Measurements from ENCODE around the gene METTL8. TPM values are rescaled to one million over a fixed set of nuclear protein-coding genes. Genes with fewer than 3 reads are reported as not detected.
A peak's percentile ranks its signal among the peaks of the same experiment; 100 is the strongest.
"Not testable (repeated sequence)": the region's sequence is repeated elsewhere in the genome, so short reads cannot be mapped to it uniquely, and the experiment has no call there.

Gene METTL8
- total RNA-seq, 1 donor from 2014 or later, result 23.8 TPM

DNA sequence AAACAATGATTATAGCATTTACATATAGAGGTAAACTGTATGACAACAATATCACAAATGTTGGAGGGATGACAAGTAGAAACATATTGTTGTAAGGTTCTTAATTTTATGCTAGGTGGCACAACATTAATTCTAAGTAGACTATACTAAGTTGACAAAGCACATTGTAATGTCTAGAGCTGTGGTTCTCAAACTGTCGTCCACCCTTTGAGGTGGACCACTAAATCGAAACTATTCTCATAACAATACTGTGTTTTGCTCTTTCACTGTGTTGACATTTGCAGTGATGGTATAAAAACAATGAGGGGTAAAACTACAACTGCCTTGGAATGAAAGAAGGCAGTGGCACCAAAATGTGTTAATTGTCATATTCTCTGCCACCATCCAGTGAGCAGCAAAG lies 66.1 kb downstream of the METTL8 start:
- no peak for DNase-seq (ENCODE audit: low spot score)
- intact Hi-C loops (cut with DNase I), result no loop called here

DNA sequence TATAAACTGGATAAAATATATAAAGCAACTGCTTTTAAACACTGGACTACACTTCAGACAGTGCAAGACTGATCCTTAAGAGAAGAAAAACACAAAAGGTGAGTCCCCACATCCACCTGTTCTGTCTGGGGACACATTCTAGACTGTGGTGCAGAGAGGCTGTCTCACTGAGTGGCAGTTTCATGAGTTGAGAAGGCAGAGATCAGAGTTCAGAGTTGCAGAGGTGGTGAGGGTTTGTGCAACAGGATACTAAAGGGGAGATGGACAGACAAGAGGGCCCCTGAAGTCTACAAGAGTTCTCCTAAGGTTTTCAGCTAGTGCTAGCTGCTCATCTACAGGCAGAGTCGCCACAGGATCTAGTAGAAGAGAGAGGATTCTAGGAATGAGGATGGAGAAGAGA lies 68.0 kb downstream of the METTL8 start:
- no peak for ATAC-seq
- intact Hi-C loops (cut with DNase I), result no loop called here
- DNase-seq (ENCODE audit: low spot score), result no peak

More for the DNA sequence above, 66.1 kb downstream of the METTL8 start:
- ATAC-seq, result no peak

DNA sequence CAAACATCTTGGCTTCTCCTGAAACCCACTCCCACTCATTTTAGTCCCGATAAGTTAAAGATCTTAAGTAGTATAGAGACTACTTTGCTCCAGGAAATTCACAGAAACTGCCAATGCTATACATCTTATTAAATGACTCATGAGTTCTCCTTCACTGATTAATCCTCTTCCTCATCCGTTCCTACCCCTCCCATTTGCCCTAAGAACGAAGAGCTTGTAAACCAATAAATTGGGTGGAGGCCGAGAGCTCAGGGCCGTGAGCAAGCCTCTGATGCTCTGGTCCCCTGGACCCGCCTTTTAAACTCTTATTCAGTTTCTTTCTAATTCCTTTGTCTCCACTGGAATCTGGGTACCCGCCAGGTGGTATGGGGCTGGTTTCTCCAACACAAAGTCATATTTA lies 68.6 kb downstream of the METTL8 start:
- ATAC-seq, result no peak
- intact Hi-C loops (cut with DNase I), result no loop called here
- DNase-seq (ENCODE audit: low spot score), result no peak

DNA sequence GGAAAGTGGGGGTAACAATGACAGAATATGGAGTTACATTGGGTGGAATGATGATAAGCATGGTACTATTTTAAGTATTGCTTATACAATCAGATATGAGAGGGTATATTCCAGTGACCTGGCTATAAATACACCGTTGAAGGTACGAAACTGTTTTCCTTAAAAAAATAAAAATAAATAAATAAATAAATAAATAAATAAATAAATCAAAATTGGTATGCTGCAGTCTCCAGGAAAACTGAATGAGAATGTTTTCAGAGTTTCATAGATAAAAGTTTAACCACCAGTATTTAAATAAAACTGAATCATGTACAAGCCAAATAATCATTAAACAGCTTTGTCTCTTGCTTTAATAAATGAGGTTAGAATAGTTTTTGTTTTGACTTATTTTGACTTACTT lies 71.4 kb downstream of the METTL8 start:
- intact Hi-C loops (cut with DNase I), result no loop called here
- DNase-seq (ENCODE audit: low spot score), result no peak
- ATAC-seq, result no peak

DNA sequence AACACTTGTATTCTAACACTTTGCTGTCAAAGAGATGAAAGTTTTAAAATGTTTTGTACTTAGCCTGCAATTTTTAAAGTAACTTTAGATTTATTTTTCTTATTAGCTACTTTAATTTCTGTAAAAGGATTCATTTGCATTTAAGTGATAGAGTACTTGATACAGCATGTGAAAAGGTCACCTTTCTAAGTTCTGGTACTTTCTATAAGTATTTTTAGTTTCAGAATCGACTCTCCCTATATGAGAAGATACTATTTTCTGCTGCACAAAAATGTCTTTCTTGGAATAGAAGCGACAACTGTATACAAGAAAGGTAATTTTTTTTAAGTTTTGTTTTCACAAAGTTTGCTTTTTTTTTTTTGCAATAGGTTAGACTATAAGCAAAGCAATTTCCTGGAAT lies 72.9 kb downstream of the METTL8 start:
- intact Hi-C loops (cut with DNase I), result no loop called here
- ATAC-seq, result no peak
- no peak for DNase-seq (ENCODE audit: low spot score)

DNA sequence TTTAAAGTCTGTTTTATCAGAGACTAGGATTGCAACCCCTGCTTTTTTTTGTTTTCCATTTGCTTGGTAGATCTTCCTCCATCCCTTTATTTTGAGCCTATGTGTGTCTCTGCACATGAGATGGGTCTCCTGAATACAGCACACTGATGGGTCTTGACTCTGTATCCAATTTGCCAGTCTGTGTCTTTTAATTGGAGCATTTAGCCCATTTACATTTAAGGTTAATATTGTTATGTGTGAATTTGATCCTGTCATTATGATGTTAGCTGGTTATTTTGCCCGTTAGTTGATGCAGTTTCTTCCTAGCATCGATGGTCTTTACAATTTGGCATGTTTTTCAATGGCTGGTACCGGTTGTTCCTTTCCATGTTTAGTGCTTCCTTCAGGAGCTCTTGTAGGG lies 80.0 kb downstream of the METTL8 start:
- intact Hi-C loops (cut with DNase I); DNase-seq (ENCODE audit: low spot score); ATAC-seq: not testable (repeated sequence)

DNA sequence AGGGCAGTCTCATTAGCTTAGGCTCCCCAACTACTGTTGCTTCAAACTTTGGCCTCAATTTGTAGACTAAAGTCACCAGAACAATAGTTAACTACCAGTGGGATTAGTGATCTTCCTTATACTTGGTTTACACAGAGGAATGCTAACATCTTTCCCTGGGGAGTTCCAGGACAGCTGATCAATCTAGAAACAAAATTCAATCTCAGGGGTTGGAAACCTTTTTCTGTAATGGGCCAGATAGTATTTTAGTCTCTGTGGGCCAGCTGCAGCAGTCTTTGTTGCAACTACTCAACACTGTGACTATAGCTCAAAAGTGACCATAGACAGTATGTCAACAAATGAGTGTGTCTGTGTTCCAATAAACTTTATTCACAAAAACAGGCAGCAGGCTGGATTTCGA lies 85.7 kb downstream of the METTL8 start:
- intact Hi-C loops (cut with DNase I), result no loop called here
- DNase-seq (ENCODE audit: low spot score), result no peak

DNA sequence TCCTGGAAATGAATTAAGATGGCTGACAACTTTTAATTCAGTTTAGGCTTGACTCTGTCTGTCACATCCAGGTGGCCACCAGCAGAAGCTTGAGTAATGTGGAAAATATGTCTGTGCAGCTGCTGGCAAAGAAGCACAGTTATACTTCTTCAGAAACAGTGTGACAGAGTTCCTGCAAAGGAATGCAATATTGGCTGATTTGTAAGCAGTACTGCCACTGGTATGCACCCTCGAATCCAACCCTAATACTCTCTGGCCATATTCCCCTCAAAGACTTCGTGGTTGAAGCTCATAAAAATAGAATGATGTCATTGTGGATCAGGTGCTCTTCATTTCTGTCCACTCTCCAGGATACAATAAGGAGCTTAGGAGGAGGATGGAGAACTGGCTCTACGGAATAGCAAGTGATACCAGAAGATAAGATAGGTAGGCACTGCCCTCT lies 86.2 kb downstream of the METTL8 start:
- DNase-seq (ENCODE audit: low spot score) (no peak), ATAC-seq (peak; percentile 78)
- intact Hi-C loops (cut with DNase I), result no loop called here

More for the DNA sequence above, 85.7 kb downstream of the METTL8 start:
- ATAC-seq, result no peak

DNA sequence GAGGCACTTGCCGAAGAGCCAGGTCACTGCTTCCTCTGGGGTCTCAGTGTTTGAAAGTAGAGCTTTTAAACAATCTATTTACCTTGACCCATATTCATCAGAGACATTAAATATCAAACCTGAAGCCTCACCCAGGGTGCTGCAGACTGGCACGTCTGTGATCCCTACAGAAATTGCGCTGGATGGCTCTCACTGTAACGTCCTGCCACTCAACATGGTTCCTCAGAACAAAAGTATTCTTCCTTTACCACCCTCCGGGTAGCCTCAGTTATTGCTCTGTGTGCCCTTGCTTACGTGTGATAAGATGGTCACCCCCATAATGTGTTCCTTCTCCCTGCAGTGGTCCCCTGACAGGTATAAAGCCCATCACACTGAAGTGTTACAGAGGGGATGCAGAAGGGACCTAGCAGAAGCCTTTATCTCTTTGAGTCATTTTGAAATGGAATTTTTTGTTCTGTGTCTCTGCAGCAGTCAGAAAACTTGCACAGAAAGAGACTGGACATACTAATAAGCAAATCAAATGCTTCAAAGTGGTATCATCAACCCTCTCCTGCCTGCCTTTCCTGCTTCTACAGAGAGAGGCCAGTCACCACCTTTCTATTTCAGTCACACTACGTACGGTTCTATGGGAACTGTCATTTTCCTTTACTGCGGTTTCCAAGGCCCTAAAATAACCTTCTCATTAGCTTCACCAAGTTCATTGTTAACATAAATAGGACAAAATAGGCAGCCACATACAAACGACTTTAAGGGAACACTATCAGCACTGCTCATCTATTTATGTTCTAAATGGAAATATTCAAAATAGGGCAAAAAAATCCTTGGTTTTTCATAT lies 86.8 kb downstream of the METTL8 start:
- ATAC-seq (peak; percentile 17), DNase-seq (ENCODE audit: low spot score) (no peak)
- intact Hi-C loops (cut with DNase I), result no loop called here

DNA sequence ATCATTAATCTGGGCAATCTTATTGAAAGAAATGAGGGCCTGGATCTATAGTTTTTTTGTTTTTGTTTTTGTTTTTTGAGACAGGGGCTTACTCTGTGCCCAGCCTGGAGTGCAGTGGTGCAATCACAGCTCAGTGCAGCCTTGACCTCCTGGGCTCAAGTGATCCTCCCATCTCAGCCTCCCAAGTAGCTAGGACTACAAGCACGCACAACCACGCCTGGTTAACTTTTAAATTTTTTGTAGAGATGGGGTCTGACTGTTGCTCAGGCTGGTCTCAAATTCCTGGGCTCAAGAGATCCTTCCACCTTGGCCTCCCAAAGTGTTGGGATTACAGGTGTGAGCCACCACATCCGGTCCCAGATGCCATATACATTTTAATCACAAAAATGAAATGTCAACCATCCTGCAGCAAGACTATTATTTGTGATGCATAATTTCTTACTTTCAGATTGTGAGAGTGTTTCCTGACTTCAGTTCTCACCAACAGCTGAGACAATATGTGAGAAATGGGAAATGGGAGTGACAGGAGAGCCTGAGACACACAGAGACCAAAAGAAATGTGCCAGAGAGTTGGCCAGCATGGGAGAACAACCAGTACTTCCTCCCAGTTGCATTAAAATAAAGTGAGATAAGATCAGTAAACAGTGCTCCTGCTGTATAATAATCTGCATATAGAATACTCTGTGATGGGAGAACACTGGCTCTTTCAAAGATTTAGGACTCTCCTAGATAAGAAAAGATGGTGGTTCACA lies 87.6 kb downstream of the METTL8 start:
- intact Hi-C loops (cut with DNase I), result no loop called here
- no peak for DNase-seq (ENCODE audit: low spot score)
- ATAC-seq, result no peak

DNA sequence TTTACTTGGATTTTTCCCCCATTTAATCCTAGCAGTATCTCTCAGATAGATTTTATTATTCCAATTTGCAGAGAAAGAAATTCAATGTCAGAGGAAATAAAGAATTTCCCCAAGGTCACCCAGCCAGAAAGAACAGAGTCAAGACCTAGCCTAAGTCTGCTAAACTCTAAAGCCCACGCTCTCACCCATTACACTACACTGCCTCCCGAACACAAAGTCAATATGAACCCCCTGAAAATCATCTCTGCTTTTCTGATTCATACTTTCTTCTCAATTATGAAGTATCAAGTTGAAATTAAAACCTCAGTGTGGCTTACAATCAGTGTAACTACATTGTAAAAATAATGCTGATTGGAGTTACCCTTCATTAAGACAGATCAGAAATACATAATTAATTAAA lies 89.6 kb downstream of the METTL8 start:
- intact Hi-C loops (cut with DNase I), result no loop called here
- ATAC-seq (no peak), DNase-seq (ENCODE audit: low spot score) (no peak)

DNA sequence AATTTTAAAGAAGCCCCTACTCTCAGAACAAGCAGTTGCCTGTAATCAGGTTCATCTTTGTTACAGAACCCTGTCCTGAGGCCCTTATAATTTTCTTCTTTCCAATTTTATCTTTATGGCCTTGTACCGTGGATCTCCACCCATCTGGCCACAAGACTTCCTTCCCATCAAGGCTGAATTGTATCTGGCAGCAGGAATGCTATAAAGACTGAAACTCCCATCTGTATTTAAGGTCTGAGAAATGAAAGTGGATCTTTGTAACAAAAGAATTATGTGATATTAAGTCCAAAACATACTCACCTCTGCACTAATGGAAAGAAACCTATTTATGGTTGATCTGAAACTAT lies 91.8 kb downstream of the METTL8 start:
- no peak for DNase-seq (ENCODE audit: low spot score)
- intact Hi-C loops (cut with DNase I), result no loop called here
- ATAC-seq, result no peak

DNA sequence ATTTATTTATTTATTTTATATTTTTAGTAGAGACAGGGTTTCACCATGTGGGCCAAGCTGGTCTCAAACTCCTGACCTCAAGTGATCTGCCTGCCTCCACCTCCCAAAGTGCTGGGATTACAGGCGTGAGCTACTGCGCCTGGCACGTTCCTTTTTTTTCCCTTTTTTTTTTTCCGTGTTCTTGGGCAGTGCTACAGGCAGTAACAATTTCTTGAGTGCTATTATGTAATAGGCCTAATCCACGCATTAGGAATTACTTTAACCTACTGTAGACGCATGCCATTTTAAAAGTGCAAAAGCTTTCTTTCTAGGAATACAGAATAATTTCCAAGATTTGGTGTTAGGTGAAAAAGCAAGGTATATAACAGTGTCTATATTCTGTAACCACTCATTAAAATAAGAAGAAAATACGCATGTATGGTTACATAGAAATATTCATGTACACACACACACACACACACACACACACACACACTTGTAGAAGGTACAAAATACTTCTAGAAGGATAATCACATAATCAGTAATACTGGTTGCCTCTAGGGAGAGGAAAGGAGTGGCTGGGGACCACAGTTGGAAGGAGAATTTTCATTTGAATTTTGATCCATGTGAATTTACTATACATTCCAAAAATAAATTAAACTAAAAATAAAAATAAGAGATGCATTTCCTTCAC lies 92.3 kb downstream of the METTL8 start:
- no peak for DNase-seq (ENCODE audit: low spot score)
- peak; percentile 53 for ATAC-seq
- intact Hi-C loops (cut with DNase I), result no loop called here

DNA sequence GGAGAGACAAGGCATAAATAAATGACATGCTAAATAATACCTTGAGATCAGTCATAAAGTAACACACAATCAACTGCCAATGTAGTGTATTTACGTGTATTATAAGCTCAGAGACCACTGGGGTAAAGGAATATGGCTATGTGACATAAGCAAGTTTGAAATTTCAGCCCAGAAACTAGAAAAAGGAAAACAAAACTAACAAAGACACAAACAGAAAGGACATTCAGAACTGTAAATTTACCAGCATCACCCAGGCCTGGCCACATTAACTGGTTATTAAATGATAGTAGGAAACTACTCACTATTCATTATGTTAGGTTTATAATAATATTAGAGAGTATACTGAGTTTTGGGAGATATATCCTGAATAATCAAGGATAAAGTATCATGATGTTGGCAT lies 98.8 kb downstream of the METTL8 start:
- ATAC-seq (no peak), DNase-seq (ENCODE audit: low spot score) (no peak)
- intact Hi-C loops (cut with DNase I), result no loop called here

DNA sequence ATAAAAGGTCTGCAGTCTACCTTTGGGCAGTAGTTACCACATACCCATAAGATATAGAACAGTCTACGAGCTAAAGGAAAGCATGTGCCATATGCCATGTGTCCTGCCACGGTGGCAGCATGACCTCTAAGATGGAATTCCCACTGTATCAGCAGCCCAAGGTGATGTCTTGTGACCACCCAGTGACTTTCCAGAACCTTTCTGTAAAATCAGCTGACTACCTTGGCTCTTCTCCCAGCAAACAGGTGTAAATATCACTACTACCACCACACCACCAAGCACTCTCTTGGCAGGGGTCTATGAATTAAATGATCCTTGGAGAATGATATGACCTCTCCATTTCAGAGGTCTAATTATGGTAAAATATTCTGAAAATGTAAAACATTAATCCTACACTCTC lies 99.6 kb downstream of the METTL8 start:
- intact Hi-C loops (cut with DNase I), result no loop called here

DNA sequence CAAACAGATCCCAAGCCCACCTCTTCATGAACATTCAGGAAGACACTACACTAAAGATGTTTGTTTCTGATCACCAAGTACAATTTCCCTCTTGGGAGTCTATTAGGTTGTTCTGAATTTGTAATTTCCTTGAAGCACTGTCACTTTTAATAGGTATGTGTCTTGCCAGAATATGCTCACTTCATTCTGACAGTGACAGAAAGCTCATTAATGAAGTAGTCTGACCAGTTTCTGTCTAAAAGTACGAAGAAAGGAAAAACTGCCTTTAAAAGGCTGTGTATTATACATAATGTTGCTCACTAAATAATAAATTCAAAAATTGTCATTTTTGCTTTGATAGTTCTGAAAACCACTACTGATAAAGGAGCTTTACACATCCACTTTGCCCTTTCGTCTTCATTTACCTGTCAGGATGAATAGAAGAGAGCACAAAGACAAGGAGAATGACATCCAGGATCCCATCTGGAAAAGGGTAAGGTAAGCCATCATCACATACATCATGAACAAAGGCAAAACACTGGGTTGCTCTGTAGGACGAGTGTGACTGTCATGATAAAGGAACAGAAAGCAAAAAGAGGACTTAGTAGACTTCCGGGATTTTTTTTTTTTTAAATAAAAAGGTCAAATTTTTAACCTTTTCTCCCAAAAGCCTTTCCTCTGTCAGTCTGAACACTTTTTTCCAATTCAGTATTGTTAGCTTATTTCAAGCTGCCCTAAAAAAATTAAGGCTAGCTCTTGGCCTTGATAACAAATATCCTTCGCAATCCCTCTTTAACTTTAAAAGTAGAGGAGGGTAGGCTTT lies 103.4 kb downstream of the METTL8 start:
- intact Hi-C loops (cut with DNase I), result no loop called here
- DNase-seq (ENCODE audit: low spot score), result no peak
- ATAC-seq, result no peak

More for the DNA sequence above, 99.6 kb downstream of the METTL8 start:
- ATAC-seq, result no peak
- no peak for DNase-seq (ENCODE audit: low spot score)

DNA sequence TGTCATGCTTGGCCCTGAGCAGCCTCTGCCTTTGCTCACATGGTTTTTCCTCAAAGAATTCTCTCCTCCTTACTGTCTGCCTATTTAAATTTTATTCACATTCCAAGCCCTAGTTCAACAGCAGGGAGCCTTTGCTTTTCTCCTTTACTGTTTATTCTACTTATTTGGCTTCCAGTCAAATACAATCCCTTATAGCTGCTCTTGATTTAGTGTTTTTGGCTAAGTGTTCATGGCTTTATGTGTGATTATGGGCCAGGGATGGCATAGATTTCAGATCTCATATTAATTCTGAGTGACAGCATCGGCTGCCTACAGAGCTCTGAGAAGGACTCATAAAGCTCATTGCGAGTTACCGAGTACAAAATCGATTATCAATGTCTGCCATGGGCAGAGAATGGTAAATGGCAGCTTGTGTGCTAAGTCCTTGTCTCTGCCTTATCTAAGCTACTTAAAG lies 106.7 kb downstream of the METTL8 start:
- DNase-seq (ENCODE audit: low spot score) (no peak), ATAC-seq (no peak)
- intact Hi-C loops (cut with DNase I), result no loop called here

DNA sequence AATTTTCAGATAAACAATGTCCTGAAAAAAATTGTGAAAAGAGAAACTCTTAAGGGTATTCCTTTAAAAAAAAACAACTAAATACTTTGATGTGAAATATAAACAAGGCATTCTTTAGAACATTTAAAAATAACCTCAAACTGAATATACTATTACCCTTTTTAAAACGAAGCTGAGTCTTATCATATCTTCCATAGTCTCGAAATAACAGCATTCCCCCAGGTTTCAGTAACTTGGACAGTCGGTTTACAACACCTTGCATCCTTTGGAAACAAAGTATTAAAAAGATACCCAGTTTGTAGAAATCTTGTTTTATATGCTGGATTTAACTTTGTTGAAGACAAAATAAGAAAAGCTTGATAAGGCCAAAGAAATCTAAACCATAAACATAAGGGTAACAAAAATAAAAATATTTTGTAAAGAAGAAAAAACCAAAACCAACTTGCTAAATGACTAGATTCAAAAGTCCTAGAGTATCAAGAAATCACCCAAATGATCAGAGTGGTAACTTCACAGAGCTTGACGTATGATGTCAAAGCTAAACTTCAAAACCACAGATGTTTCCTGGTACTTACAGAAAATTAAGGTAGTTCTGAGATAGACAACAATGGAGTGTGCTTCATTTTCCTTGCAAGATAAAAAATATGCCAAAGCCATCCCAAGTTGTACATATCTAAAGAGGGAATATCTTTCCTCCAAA lies 107.8 kb downstream of the METTL8 start:
- no peak for DNase-seq (ENCODE audit: low spot score)
- intact Hi-C loops (cut with DNase I), result no loop called here
- no peak for ATAC-seq
